Neural progenitor cell (in vitro differentiated cells): Measurements from ENCODE around the gene PUS1. TPM values are rescaled to one million over a fixed set of nuclear protein-coding genes. Genes with fewer than 3 reads are reported as not detected.

ENCODE experiments used
- DNase-seq: peaks from one replicate; pipeline ENCODE4 v3.0.0-alpha.2; 2016; ENCODE audit warnings: low spot score
- H2AFZ ChIP-seq: fragments of 200-600 bp; sonication (generic); replicated peaks from 2 replicates; pipeline ENCODE4 v1.6.1; 2016; ENCODE audit warnings: antibody characterized with exemption
- H3F3A ChIP-seq: fragments of 200-600 bp; sonication (generic); 2 replicates; pipeline ENCODE4 v1.6.1; 2016; ENCODE audit warnings: antibody characterized with exemption, low read depth
- H3K27ac ChIP-seq: fragments of 200-600 bp; sonication (generic); 2 replicates; pipeline ENCODE4 v1.5.1; 2016; ENCODE audit warnings: mild to moderate bottlenecking
- H3K27me3 ChIP-seq: fragments of 200-600 bp; sonication (generic); 2 replicates; pipeline ENCODE4 v1.6.1; 2016; ENCODE audit warnings: mild to moderate bottlenecking, moderate library complexity
- H3K36me3 ChIP-seq: fragments of 200-600 bp; sonication (generic); 2 replicates; pipeline ENCODE4 v1.5.1; 2016
- H3K4me1 ChIP-seq: fragments of 200-600 bp; sonication (generic); 2 replicates; pipeline ENCODE4 v1.6.1; 2016; ENCODE audit warnings: mixed run types
- H3K4me2 ChIP-seq: fragments of 200-600 bp; sonication (generic); 2 replicates; pipeline ENCODE4 v1.6.1; 2016
- H3K4me3 ChIP-seq: fragments of 200-600 bp; sonication (generic); 2 replicates; pipeline ENCODE4 v1.5.1; 2016
- H3K79me2 ChIP-seq: fragments of 200-600 bp; sonication (generic); 2 replicates; pipeline ENCODE4 v1.6.1; 2016; ENCODE audit warnings: low read depth
- H3K9ac ChIP-seq: fragments of 200-600 bp; sonication (generic); 2 replicates; pipeline ENCODE4 v1.6.1; 2016
- H3K9me3 ChIP-seq: fragments of 200-600 bp; sonication (generic); 2 replicates; pipeline ENCODE4 v1.5.1; 2016; ENCODE audit warnings: low read depth
- H4K20me1 ChIP-seq: fragments of 200-600 bp; sonication (generic); 2 replicates; pipeline ENCODE4 v1.6.1; 2016; ENCODE audit warnings: low read depth
- H3K27ac Mint-ChIP-seq: 3 replicates; pipeline ENCODE4 v1.8.0; 2021; ENCODE audit warnings: mixed read lengths
- H3K27me3 Mint-ChIP-seq: 2 replicates; pipeline ENCODE4 v1.8.0; 2022; ENCODE audit warnings: low read depth, mild to moderate bottlenecking, inconsistent platforms, moderate library complexity, mixed read lengths; ENCODE audit not compliant: insufficient read depth
- H3K36me3 Mint-ChIP-seq: 3 replicates; pipeline ENCODE4 v1.8.0; 2021; ENCODE audit warnings: mixed read lengths
- H3K4me1 Mint-ChIP-seq: 3 replicates; pipeline ENCODE4 v1.8.0; 2021; ENCODE audit warnings: mixed read lengths
- H3K4me3 Mint-ChIP-seq: 3 replicates; pipeline ENCODE4 v1.8.0; 2021; ENCODE audit warnings: mild to moderate bottlenecking, moderate library complexity, mixed read lengths
- H3K9me3 Mint-ChIP-seq: 3 replicates; pipeline ENCODE4 v1.8.0; 2020; ENCODE audit warnings: mixed read lengths
- EZH2 ChIP-seq: fragments of 200-600 bp; sonication (generic); IDR thresholded peaks from 2 replicates; pipeline ENCODE4 v1.6.1; 2017; ENCODE audit warnings: antibody characterized with exemption, mild to moderate bottlenecking, moderate library complexity
- EZH2phosphoT487 ChIP-seq: fragments of 200-600 bp; sonication (generic); IDR thresholded peaks from 2 replicates; pipeline ENCODE4 v1.6.1; 2017; ENCODE audit warnings: antibody characterized with exemption
- total RNA-seq: library from RNA; depleted of rRNA; stranded (reverse); fragments of >200 nt; gene quantifications from 2 replicates; pipeline ENCODE4 v1.2.3, GENCODE V29; 2015; ENCODE audit warnings: low replicate concordance
- TF ChIP-seq, protein P1 (sequence below): fragments of 200-600 bp; sonication (generic); IDR thresholded peaks from 2 replicates; pipeline ENCODE4 v1.5.1; 2017; ENCODE audit warnings: antibody characterized with exemption, mild to moderate bottlenecking

PUS1 gene
- total RNA-seq, 1 donor from 2014 or later: 15.9 TPM

DNA sequence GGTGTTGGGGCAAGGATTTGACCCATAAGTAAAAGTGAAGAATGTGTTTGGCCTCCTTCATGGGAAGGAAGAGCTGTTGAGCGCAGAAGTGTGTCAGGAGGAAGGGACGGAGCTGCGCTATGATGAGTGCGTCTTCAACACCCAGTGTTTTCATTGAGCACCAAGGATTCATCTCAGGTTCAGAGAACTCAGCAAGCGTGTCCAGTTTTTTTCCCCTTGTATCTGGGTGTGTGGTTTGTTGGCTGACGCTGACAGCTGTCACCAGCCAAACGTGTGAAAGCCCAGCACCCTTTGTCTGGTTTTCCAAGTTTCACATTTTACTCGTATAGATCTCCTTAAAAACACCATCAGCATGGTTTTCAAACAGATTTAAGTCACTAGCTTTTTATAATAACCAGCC lies 33.0 kb downstream of the PUS1 start:
- TF ChIP-seq EZH2: no peak
- TF ChIP-seq, protein P1, sequence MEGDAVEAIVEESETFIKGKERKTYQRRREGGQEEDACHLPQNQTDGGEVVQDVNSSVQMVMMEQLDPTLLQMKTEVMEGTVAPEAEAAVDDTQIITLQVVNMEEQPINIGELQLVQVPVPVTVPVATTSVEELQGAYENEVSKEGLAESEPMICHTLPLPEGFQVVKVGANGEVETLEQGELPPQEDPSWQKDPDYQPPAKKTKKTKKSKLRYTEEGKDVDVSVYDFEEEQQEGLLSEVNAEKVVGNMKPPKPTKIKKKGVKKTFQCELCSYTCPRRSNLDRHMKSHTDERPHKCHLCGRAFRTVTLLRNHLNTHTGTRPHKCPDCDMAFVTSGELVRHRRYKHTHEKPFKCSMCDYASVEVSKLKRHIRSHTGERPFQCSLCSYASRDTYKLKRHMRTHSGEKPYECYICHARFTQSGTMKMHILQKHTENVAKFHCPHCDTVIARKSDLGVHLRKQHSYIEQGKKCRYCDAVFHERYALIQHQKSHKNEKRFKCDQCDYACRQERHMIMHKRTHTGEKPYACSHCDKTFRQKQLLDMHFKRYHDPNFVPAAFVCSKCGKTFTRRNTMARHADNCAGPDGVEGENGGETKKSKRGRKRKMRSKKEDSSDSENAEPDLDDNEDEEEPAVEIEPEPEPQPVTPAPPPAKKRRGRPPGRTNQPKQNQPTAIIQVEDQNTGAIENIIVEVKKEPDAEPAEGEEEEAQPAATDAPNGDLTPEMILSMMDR: no peak
- no peak for TF ChIP-seq EZH2phosphoT487
- H3F3A ChIP-seq: no peaks in the 10 kb centered on the region
- H4K20me1 ChIP-seq: peaks cover 81% of the 10 kb centered on the region
- H3K27me3 Mint-ChIP-seq: no peaks in the 10 kb centered on the region
- H3K4me2 ChIP-seq: no peak overlapping the region
- peaks cover 6% of the 10 kb centered on the region for H3K36me3 Mint-ChIP-seq
- H3K27ac ChIP-seq: no peak overlapping the region
- H3K9me3 Mint-ChIP-seq: no peaks in the 10 kb centered on the region
- no peak overlapping the region for H2AFZ ChIP-seq
- H3K79me2 ChIP-seq: peaks cover 89% of the 10 kb centered on the region
- no peak overlapping the region for H3K9ac ChIP-seq
- no peak overlapping the region for H3K27ac Mint-ChIP-seq
- H3K4me1 ChIP-seq: no peaks in the 10 kb centered on the region
- peaks cover 13% of the 10 kb centered on the region for H3K4me1 Mint-ChIP-seq
- H3K27me3 ChIP-seq: no peaks in the 10 kb centered on the region
- H3K4me3 Mint-ChIP-seq: no peak overlapping the region
- H3K9me3 ChIP-seq: no peaks in the 10 kb centered on the region
- peaks cover 4% of the 10 kb centered on the region for H3K36me3 ChIP-seq
- no peak overlapping the region for H3K4me3 ChIP-seq
- no peak for DNase-seq

DNA sequence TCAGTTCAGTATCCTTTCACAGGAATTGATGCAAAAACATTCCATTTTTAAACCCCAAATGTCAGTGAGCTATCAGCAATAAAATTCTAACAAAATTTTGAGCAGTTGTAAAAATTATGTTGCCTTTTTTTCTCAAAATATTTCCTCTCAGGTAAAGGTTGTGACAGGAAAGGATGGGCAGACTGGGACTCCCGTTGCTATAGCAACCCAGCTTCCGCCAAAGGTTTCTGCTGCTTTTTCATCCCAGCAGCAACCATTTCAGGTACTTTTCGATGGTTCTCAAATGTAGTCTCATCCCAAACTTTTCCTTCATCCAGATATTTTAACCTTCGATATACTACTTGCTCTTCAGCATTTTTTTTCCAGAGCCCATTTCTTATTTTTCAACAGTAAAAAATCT lies 34.3 kb downstream of the PUS1 start:
- Histone ChIP-seq H3K27ac (no peak overlapping the region), H4K20me1 (peaks cover 68% of the 10 kb centered on the region), H3K36me3 (peaks cover 4% of the 10 kb centered on the region), H3F3A (no peaks in the 10 kb centered on the region), H3K4me2 (no peak overlapping the region), H3K79me2 (peaks cover 89% of the 10 kb centered on the region), H3K4me1 (no peaks in the 10 kb centered on the region), H3K4me3 (no peak overlapping the region), H2AFZ (no peak overlapping the region), H3K27me3 (no peaks in the 10 kb centered on the region), H3K9me3 (no peaks in the 10 kb centered on the region), H3K9ac (no peak overlapping the region)
- Mint-ChIP-seq H3K4me3 (no peak overlapping the region), H3K4me1 (peaks cover 7% of the 10 kb centered on the region), H3K36me3 (peaks cover 10% of the 10 kb centered on the region), H3K27ac (no peak overlapping the region), H3K9me3 (no peaks in the 10 kb centered on the region), H3K27me3 (no peaks in the 10 kb centered on the region)
- no peak for TF ChIP-seq EZH2
- no peak for TF ChIP-seq EZH2phosphoT487
- TF ChIP-seq, protein P1: no peak
- DNase-seq: no peak

DNA sequence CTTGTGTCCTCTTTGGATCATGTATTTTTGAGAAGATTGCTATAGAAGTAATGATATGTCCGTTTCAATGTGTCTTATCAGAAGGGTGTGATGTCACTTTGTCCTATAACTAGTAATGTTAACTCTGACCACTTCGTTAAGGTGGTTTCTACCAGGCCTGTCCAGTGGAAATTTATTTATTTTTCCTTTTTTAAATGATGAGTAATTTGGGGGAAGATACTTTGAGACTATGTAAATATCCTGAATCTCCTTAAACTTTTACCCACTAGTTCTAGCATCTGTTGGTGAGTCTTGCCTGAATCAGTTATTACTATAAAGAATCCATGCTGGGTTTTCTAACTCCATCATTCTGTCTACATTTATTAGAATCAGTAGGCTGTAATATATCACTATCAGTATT lies 36.0 kb downstream of the PUS1 start:
- H3K4me3 Mint-ChIP-seq: no peak overlapping the region
- Histone ChIP-seq H3F3A (no peaks in the 10 kb centered on the region), H3K27me3 (no peaks in the 10 kb centered on the region), H3K9ac (no peak overlapping the region), H4K20me1 (peaks cover 51% of the 10 kb centered on the region), H2AFZ (no peak overlapping the region), H3K27ac (no peak overlapping the region), H3K79me2 (peaks cover 89% of the 10 kb centered on the region), H3K36me3 (peaks cover 4% of the 10 kb centered on the region), H3K4me1 (no peaks in the 10 kb centered on the region), H3K9me3 (no peaks in the 10 kb centered on the region), H3K4me3 (no peak overlapping the region), H3K4me2 (no peak overlapping the region)
- H3K9me3 Mint-ChIP-seq: no peaks in the 10 kb centered on the region
- no peak overlapping the region for H3K27ac Mint-ChIP-seq
- H3K36me3 Mint-ChIP-seq: peaks cover 10% of the 10 kb centered on the region
- TF ChIP-seq, protein P1: no peak
- no peak for TF ChIP-seq EZH2
- TF ChIP-seq EZH2phosphoT487: no peak
- H3K27me3 Mint-ChIP-seq: peaks cover 2% of the 10 kb centered on the region
- no peaks in the 10 kb centered on the region for H3K4me1 Mint-ChIP-seq
- DNase-seq: no peak
